Immature natural killer cell (primary cell): Measurements from ENCODE around the gene UST. TPM values are rescaled to one million over a fixed set of nuclear protein-coding genes. Genes with fewer than 3 reads are reported as not detected.

ENCODE experiments used
- DNase-seq, 3 donors: peaks; one replicate each; pipeline ENCODE4 v3.0.0; 2022; ENCODE audit warnings: mixed read lengths in 1 of 3
- H3K27ac Mint-ChIP-seq, 6 donors: one replicate each; pipeline ENCODE4 v1.8.0; 2020; ENCODE audit warnings: mixed read lengths in 6 of 6, mild to moderate bottlenecking in 5 of 6, inconsistent platforms in 4 of 6, moderate library complexity in 3 of 6
- H3K27me3 Mint-ChIP-seq, 3 donors: one replicate each; pipeline ENCODE4 v1.8.0; 2020 to 2021; ENCODE audit warnings: low read depth in 3 of 3, mild to moderate bottlenecking in 3 of 3, mixed read lengths in 3 of 3, moderate library complexity in 3 of 3, inconsistent platforms in 1 of 3
- H3K36me3 Mint-ChIP-seq, 3 donors: one replicate each; pipeline ENCODE4 v1.8.0; 2020; ENCODE audit warnings: mixed read lengths in 3 of 3, inconsistent platforms in 2 of 3, mild to moderate bottlenecking in 2 of 3
- H3K4me1 Mint-ChIP-seq, 2 donors: one replicate each; pipeline ENCODE4 v1.8.0; 2020; ENCODE audit warnings: inconsistent platforms in 2 of 2, mild to moderate bottlenecking in 2 of 2, mixed read lengths in 2 of 2, moderate library complexity in 1 of 2
- H3K4me3 Mint-ChIP-seq, 5 donors: one replicate each; pipeline ENCODE4 v1.8.0; 2020; ENCODE audit warnings: mild to moderate bottlenecking in 5 of 5, mixed read lengths in 5 of 5, inconsistent platforms in 3 of 5, moderate library complexity in 3 of 5
- H3K9me3 Mint-ChIP-seq, 6 donors: one replicate each; pipeline ENCODE4 v1.8.0; 2020; ENCODE audit warnings: mild to moderate bottlenecking in 6 of 6, mixed read lengths in 6 of 6, inconsistent platforms in 4 of 6, moderate library complexity in 3 of 6
- polyA plus RNA-seq, 3 donors: library from polyadenylated mRNA; unstranded; fragments of 300-500 nt; fragmentation: Illumina TruSeq; gene quantifications; one replicate each; pipeline ENCODE4 v1.2.3, GENCODE V29; 2021

UST gene
- polyA plus RNA-seq, 3 donors from 2014 or later: 3.7 to 6.9 (median 6.3) TPM

- H3K27ac Mint-ChIP-seq: peak overlapping the region in 2 of 6 donors; percentile 8 to 51
- no peak overlapping the region for H3K4me3 Mint-ChIP-seq
- H3K9me3 Mint-ChIP-seq: no peaks in the 10 kb centered on the region
These were observed 269.0 kb downstream of the UST start for GRCh38 chr6:149015535-149016525.

GRCh38 chr6:149016716-149017115, 269.9 kb downstream of the UST start:
- no peak for DNase-seq
- peaks cover 5 to 20% of the 10 kb centered on the region in 2 donors for H3K4me1 Mint-ChIP-seq
- H3K4me3 Mint-ChIP-seq: no peak overlapping the region
- peaks cover 6 to 20% (median 18%) of the 10 kb centered on the region in 3 donors for H3K36me3 Mint-ChIP-seq
- peak overlapping the region in 1 of 6 donors; percentile 51 for H3K27ac Mint-ChIP-seq
- H3K9me3 Mint-ChIP-seq: no peaks in the 10 kb centered on the region
- no peaks in the 10 kb centered on the region for H3K27me3 Mint-ChIP-seq

More at GRCh38 chr6:149015535-149016525, 269.0 kb downstream of the UST start:
- DNase-seq: no peak
- H3K4me1 Mint-ChIP-seq: peaks cover 5 to 20% of the 10 kb centered on the region in 2 donors
- H3K36me3 Mint-ChIP-seq: peaks cover 3 to 16% (median 9%) of the 10 kb centered on the region in 3 donors
- H3K27me3 Mint-ChIP-seq: no peaks in the 10 kb centered on the region

- Mint-ChIP-seq H3K4me3 (no peak overlapping the region), H3K27ac (no peak overlapping the region), H3K4me1 (peaks cover 0 to 5% of the 10 kb centered on the region in 2 donors), H3K9me3 (no peaks in the 10 kb centered on the region), H3K36me3 (peaks cover 16 to 39% (median 37%) of the 10 kb centered on the region in 3 donors), H3K27me3 (peaks cover 0 to 2% (median 0%) of the 10 kb centered on the region in 3 donors)
- DNase-seq: no peak
These were observed 273.5 kb downstream of the UST start for GRCh38 chr6:149020319-149020718.

- H3K36me3 Mint-ChIP-seq: peaks cover 21 to 47% (median 43%) of the 10 kb centered on the region in 3 donors
- peaks cover 0 to 2% (median 0%) of the 10 kb centered on the region in 3 donors for H3K27me3 Mint-ChIP-seq
- peaks cover 0 to 12% of the 10 kb centered on the region in 2 donors for H3K4me1 Mint-ChIP-seq
- no peak overlapping the region for H3K27ac Mint-ChIP-seq
- H3K9me3 Mint-ChIP-seq: peaks cover 0 to 4% (median 0%) of the 10 kb centered on the region in 6 donors
- no peak overlapping the region for H3K4me3 Mint-ChIP-seq
- no peak for DNase-seq
These were observed 277.5 kb downstream of the UST start for GRCh38 chr6:149024361-149024760.

GRCh38 chr6:149025061-149025460, 278.2 kb downstream of the UST start:
- DNase-seq: no peak
- peaks cover 0 to 2% (median 0%) of the 10 kb centered on the region in 3 donors for H3K27me3 Mint-ChIP-seq
- no peak overlapping the region for H3K4me3 Mint-ChIP-seq
- peaks cover 0 to 12% of the 10 kb centered on the region in 2 donors for H3K4me1 Mint-ChIP-seq
- H3K27ac Mint-ChIP-seq: no peak overlapping the region
- peaks cover 0 to 4% (median 0%) of the 10 kb centered on the region in 6 donors for H3K9me3 Mint-ChIP-seq
- H3K36me3 Mint-ChIP-seq: peaks cover 21 to 42% (median 38%) of the 10 kb centered on the region in 3 donors

GRCh38 chr6:149026530-149026942, 279.7 kb downstream of the UST start:
- Mint-ChIP-seq H3K36me3 (peaks cover 17 to 31% (median 28%) of the 10 kb centered on the region in 3 donors), H3K27ac (no peak overlapping the region), H3K27me3 (peaks cover 0 to 2% (median under 1%) of the 10 kb centered on the region in 3 donors), H3K4me1 (peaks cover 0 to 12% of the 10 kb centered on the region in 2 donors), H3K9me3 (peaks cover 0 to 4% (median 0%) of the 10 kb centered on the region in 6 donors), H3K4me3 (no peak overlapping the region)
- no peak for DNase-seq

- Mint-ChIP-seq H3K4me1 (peaks cover 0 to 12% of the 10 kb centered on the region in 2 donors), H3K36me3 (peaks cover 11 to 26% (median 21%) of the 10 kb centered on the region in 3 donors), H3K27ac (no peak overlapping the region), H3K9me3 (peaks cover 0 to 4% (median 0%) of the 10 kb centered on the region in 6 donors), H3K27me3 (peaks cover 0 to 4% (median 1%) of the 10 kb centered on the region in 3 donors), H3K4me3 (no peak overlapping the region)
- no peak for DNase-seq
These were observed 280.7 kb downstream of the UST start for GRCh38 chr6:149027484-149027883.

- Mint-ChIP-seq H3K4me3 (no peak overlapping the region), H3K36me3 (peaks cover 5 to 15% (median 11%) of the 10 kb centered on the region in 3 donors), H3K4me1 (peaks cover 0 to 17% of the 10 kb centered on the region in 2 donors), H3K27ac (no peak overlapping the region), H3K27me3 (peaks cover 0 to 4% (median 1%) of the 10 kb centered on the region in 3 donors), H3K9me3 (peaks cover 0 to 4% (median 0%) of the 10 kb centered on the region in 6 donors)
- peak; percentile 60 to 72 (median 69) for DNase-seq
These were observed 282.1 kb downstream of the UST start for GRCh38 chr6:149028767-149029405.

GRCh38 chr6:149031201-149031858, 284.5 kb downstream of the UST start:
- peak overlapping the region in 2 of 6 donors; percentile 40 to 78 for H3K27ac Mint-ChIP-seq
- peaks cover 0 to 4% (median 1%) of the 10 kb centered on the region in 3 donors for H3K27me3 Mint-ChIP-seq
- H3K9me3 Mint-ChIP-seq: peaks cover 0 to 2% (median 0%) of the 10 kb centered on the region in 6 donors
- DNase-seq: no peak
- peak overlapping the region in 1 of 5 donors; percentile 57 for H3K4me3 Mint-ChIP-seq
- peaks cover 0 to 17% of the 10 kb centered on the region in 2 donors for H3K4me1 Mint-ChIP-seq
- peaks cover 4 to 14% (median 6%) of the 10 kb centered on the region in 3 donors for H3K36me3 Mint-ChIP-seq

GRCh38 chr6:149031859-149032598, 285.2 kb downstream of the UST start:
- Mint-ChIP-seq H3K4me3 (peak overlapping the region in 1 of 5 donors; percentile 57), H3K36me3 (peaks cover 4 to 10% (median 5%) of the 10 kb centered on the region in 3 donors), H3K4me1 (peaks cover 0 to 17% of the 10 kb centered on the region in 2 donors), H3K27me3 (peaks cover 0 to 4% (median 1%) of the 10 kb centered on the region in 3 donors), H3K27ac (peak overlapping the region in 3 of 6 donors; percentile 7 to 78 (median 54)), H3K9me3 (no peaks in the 10 kb centered on the region)
- no peak for DNase-seq

- H3K4me1 Mint-ChIP-seq: peaks cover 0 to 17% of the 10 kb centered on the region in 2 donors
These were observed 286.0 kb downstream of the UST start for GRCh38 chr6:149032599-149033405.

GRCh38 chr6:149033454-149033853, 286.6 kb downstream of the UST start:
- peaks cover 0 to 4% (median 1%) of the 10 kb centered on the region in 3 donors for H3K27me3 Mint-ChIP-seq
- no peak overlapping the region for H3K4me3 Mint-ChIP-seq
- no peaks in the 10 kb centered on the region for H3K9me3 Mint-ChIP-seq
- peaks cover 0 to 13% of the 10 kb centered on the region in 2 donors for H3K4me1 Mint-ChIP-seq
- no peak for DNase-seq
- no peak overlapping the region for H3K27ac Mint-ChIP-seq
- H3K36me3 Mint-ChIP-seq: peaks cover 4 to 12% (median 5%) of the 10 kb centered on the region in 3 donors

More at GRCh38 chr6:149032599-149033405, 286.0 kb downstream of the UST start:
- Mint-ChIP-seq H3K4me3 (peak overlapping the region in 1 of 5 donors; percentile 44), H3K36me3 (peaks cover 4 to 10% (median 5%) of the 10 kb centered on the region in 3 donors), H3K9me3 (no peaks in the 10 kb centered on the region), H3K27me3 (peaks cover 0 to 4% (median 1%) of the 10 kb centered on the region in 3 donors), H3K27ac (peak overlapping the region in 1 of 6 donors; percentile 66)
- no peak for DNase-seq
